EL (cell line): ENCODE results near the gene TPP2.

Experiments
- DNase-seq: peaks from one replicate; pipeline ENCODE4 v3.0.0-alpha.2; 2016

TPP2 gene

GRCh38 chr13:102596147-102597028 lies at the start of gene TPP2:
TPP2 (plus strand) TSS chr13:102596986; CDS start chr13:102597039, 53 bp downstream.
- DNase-seq, result peak; percentile 98

- DNase-seq, result no peak
Observed at GRCh38 chr13:102548811-102549210, 48.0 kb upstream of the TPP2 start.

GRCh38 chr13:102550507-102550906 lies 46.3 kb upstream of the TPP2 start:
- DNase-seq, result no peak

GRCh38 chr13:102555914-102556553 lies 40.8 kb upstream of the TPP2 start:
- DNase-seq, result peak; percentile 41

GRCh38 chr13:102556806-102557205 lies 40.0 kb upstream of the TPP2 start:
- no peak for DNase-seq

GRCh38 chr13:102558029-102558428 lies 38.8 kb upstream of the TPP2 start:
- DNase-seq, result no peak

- no peak for DNase-seq
Observed at GRCh38 chr13:102561933-102562332, 34.9 kb upstream of the TPP2 start.

GRCh38 chr13:102563267-102563666 lies 33.5 kb upstream of the TPP2 start:
- no peak for DNase-seq

GRCh38 chr13:102564564-102564963 lies 32.2 kb upstream of the TPP2 start:
- DNase-seq, result no peak

- DNase-seq, result no peak
Observed at GRCh38 chr13:102566513-102566912, 30.3 kb upstream of the TPP2 start.

GRCh38 chr13:102567857-102568256 lies 28.9 kb upstream of the TPP2 start:
- no peak for DNase-seq

- DNase-seq, result peak; percentile 8
Observed at GRCh38 chr13:102569488-102569887, 27.3 kb upstream of the TPP2 start.

GRCh38 chr13:102571075-102571474 lies 25.7 kb upstream of the TPP2 start:
- DNase-seq, result no peak

GRCh38 chr13:102572323-102572722 lies 24.5 kb upstream of the TPP2 start:
- DNase-seq, result no peak

- DNase-seq, result peak; percentile 63
Observed at GRCh38 chr13:102580552-102581169, 16.1 kb upstream of the TPP2 start.

- DNase-seq, result no peak
Observed at GRCh38 chr13:102582256-102582655, 14.5 kb upstream of the TPP2 start.

- DNase-seq, result no peak
Observed at GRCh38 chr13:102584434-102584833, 12.4 kb upstream of the TPP2 start.

- DNase-seq, result no peak
Observed at GRCh38 chr13:102586615-102587014, 10.2 kb upstream of the TPP2 start.

- no peak for DNase-seq
Observed at GRCh38 chr13:102587916-102588315, 8.9 kb upstream of the TPP2 start.

GRCh38 chr13:102589301-102589822 lies 7.4 kb upstream of the TPP2 start:
- DNase-seq, result no peak

- peak; percentile 82 for DNase-seq
Observed at GRCh38 chr13:102591988-102592781, 4.6 kb upstream of the TPP2 start.

GRCh38 chr13:102593466-102593865 lies 3.3 kb upstream of the TPP2 start:
- no peak for DNase-seq
